GM12878 (cell line): ENCODE results near the gene TMC4. TPM values are rescaled to one million over a fixed set of nuclear protein-coding genes. Genes with fewer than 3 reads are reported as not detected.
A peak's percentile ranks its signal among the peaks of the same experiment; 100 is the strongest.

Experiments
- CBFB ChIP-seq: IDR thresholded peaks from 2 replicates; pipeline ENCODE4 v1.6.1; 2016; ENCODE audit warnings: antibody characterized with exemption, low read depth
- DPF2 ChIP-seq: fragments of 450-650 bp; IDR thresholded peaks from 2 replicates; pipeline ENCODE4 v1.6.1; 2017; ENCODE audit warnings: mild to moderate bottlenecking
- EED ChIP-seq: sonication (generic); IDR thresholded peaks from 2 replicates; pipeline ENCODE4 v1.6.1; 2016; ENCODE audit warnings: antibody characterized with exemption, low read depth
- FOXM1 ChIP-seq: IDR thresholded peaks from 2 replicates; pipeline ENCODE4 v1.6.1; 2012; ENCODE audit warnings: low read depth, mild to moderate bottlenecking, inconsistent platforms, low read length, moderate library complexity
- KDM1A ChIP-seq: fragments of 200-600 bp; sonication (generic); IDR thresholded peaks from 2 replicates; pipeline ENCODE4 v1.6.1; 2016; ENCODE audit warnings: borderline replicate concordance
- KLF5 ChIP-seq: fragments of 450-650 bp; IDR thresholded peaks from 2 replicates; pipeline ENCODE4 v1.6.1; 2014; ENCODE audit warnings: mild to moderate bottlenecking; ENCODE audit not compliant: partially characterized antibody
- LARP7 ChIP-seq: fragments of 450-650 bp; IDR thresholded peaks from 2 replicates; pipeline ENCODE4 v1.6.1; 2017; ENCODE audit warnings: mild to moderate bottlenecking
- NFXL1 ChIP-seq: fragments of 450-650 bp; IDR thresholded peaks from 2 replicates; pipeline ENCODE4 v1.6.1; 2017; ENCODE audit warnings: antibody characterized with exemption, mild to moderate bottlenecking, borderline replicate concordance
- NR2F1 ChIP-seq: fragments of 450-650 bp; conservative IDR thresholded peaks from 2 replicates; pipeline ENCODE4 v1.6.1; 2017; ENCODE audit warnings: mild to moderate bottlenecking
- POU2F2 ChIP-seq: IDR thresholded peaks from 3 replicates; pipeline ENCODE4 v1.6.1; 2011; ENCODE audit warnings: low read depth, mild to moderate bottlenecking, low read length, borderline replicate concordance
- RAD51 ChIP-seq: fragments of 450-650 bp; IDR thresholded peaks from 2 replicates; pipeline ENCODE4 v1.6.1; 2016; ENCODE audit warnings: moderate library complexity, mild to moderate bottlenecking, inconsistent platforms
- SPI1 ChIP-seq: IDR thresholded peaks from 2 replicates; pipeline ENCODE4 v1.6.1; 2011; ENCODE audit warnings: low read depth, mild to moderate bottlenecking, low read length, moderate library complexity, borderline replicate concordance; ENCODE audit not compliant: insufficient read depth
- SREBF2 ChIP-seq: IDR thresholded peaks from 2 replicates; pipeline ENCODE4 v1.6.1; 2012; ENCODE audit warnings: mild to moderate bottlenecking, low read length
- STAT1 ChIP-seq: fragments of 450-650 bp; conservative IDR thresholded peaks from 2 replicates; pipeline ENCODE4 v1.6.1; 2014; ENCODE audit warnings: antibody characterized with exemption, mild to moderate bottlenecking
- TAF1 ChIP-seq: IDR thresholded peaks from 2 replicates; pipeline ENCODE4 v1.6.1; 2011; ENCODE audit warnings: mild to moderate bottlenecking, low read depth, low read length, borderline replicate concordance
- TARDBP ChIP-seq: IDR thresholded peaks from 2 replicates; pipeline ENCODE4 v1.6.1; 2016; ENCODE audit warnings: borderline replicate concordance
- TCF3 ChIP-seq: IDR thresholded peaks from 2 replicates; pipeline ENCODE4 v1.6.1; 2012; ENCODE audit warnings: low read depth, mild to moderate bottlenecking, low read length, borderline replicate concordance; ENCODE audit not compliant: insufficient read depth
- USF1 ChIP-seq: IDR thresholded peaks from 2 replicates; pipeline ENCODE4 v1.6.1; 2011; ENCODE audit warnings: borderline replicate concordance, low read depth, mild to moderate bottlenecking, moderate library complexity, mixed read lengths, low read length; ENCODE audit not compliant: insufficient read depth; ENCODE audit errors: extremely low read length
- YY1 ChIP-seq: IDR thresholded peaks from 2 replicates; pipeline ENCODE4 v1.6.1; 2011; ENCODE audit warnings: low read depth, mild to moderate bottlenecking, low read length
- ZBTB11 ChIP-seq: fragments of 450-650 bp; formaldehyde crosslinking; IDR thresholded peaks from 2 replicates; pipeline ENCODE4 v1.5.0; 2022; ENCODE audit warnings: mild to moderate bottlenecking, missing genetic modification characterization
- ZNF217 ChIP-seq: fragments of 450-650 bp; IDR thresholded peaks from 2 replicates; pipeline ENCODE4 v1.6.1; 2017; ENCODE audit warnings: antibody characterized with exemption, mild to moderate bottlenecking
- ZNF592 ChIP-seq: fragments of 450-650 bp; IDR thresholded peaks from 2 replicates; pipeline ENCODE4 v1.6.1; 2017; ENCODE audit warnings: mild to moderate bottlenecking, moderate library complexity
- polyA plus RNA-seq, 11 experiments: library from polyadenylated mRNA; depleted of rRNA in 4 of 11; unstranded in 6 of 11; stranded (reverse) in 5 of 11; fragments of >200 nt; fragmentation: Nextera tagmentation in 4 of 11; fragmentation: Illumina TruSeq in 1 of 11; extraction: Ambion mirVana in 4 of 11; extraction: Trizol in 1 of 11; gene quantifications; 1 replicate in 1 of 11; 2 replicates in 10 of 11; pipeline versions ENCODE4 v1.2.1 to v1.2.3, GENCODE V29; 2011 to 2016; ENCODE audit warnings: inconsistent platforms in 2 of 11, missing spikeins in 2 of 11, low read depth in 1 of 11
- total RNA-seq, 4 experiments: library from RNA; depleted of rRNA in 3 of 4; stranded (reverse); fragments of >200 nt in 3 of 4; fragmentation: Illumina TruSeq in 1 of 4; extraction: Trizol in 1 of 4; gene quantifications; 2 replicates each; pipeline versions ENCODE4 v1.2.1 to v1.2.3, GENCODE V29; 2013 to 2021

TMC4 gene
- total and polyA plus RNA-seq, 10 of the 15 experiments (the other 5 are each of a cell fraction or from before 2014, with no cell fraction given): 0.33 to 0.83 (median 0.74) TPM; not detected in 7

GRCh38 chr19:54159352-54160181, 13.4 kb downstream of the TMC4 start, which contains the start of gene LENG1 (continued):
- TF ChIP-seq ZNF592 (no peak), SREBF2 (0 out of 2 replicates have a peak, but pooled peaks have one; percentile 53), TARDBP (no peak), RAD51 (no peak), NFXL1 (no peak), NR2F1 (no peak), ZNF217 (no peak), TAF1 (peak; percentile 65; the same call in 1 of the 2 replicates), KLF5 (peak; percentile 92), POU2F2 (peak; percentile 82), ZBTB11 (CRISPR knock-in tag) (0 out of 2 replicates have a peak, but pooled peaks have one; percentile 25), TCF3 (peak; percentile 48; the same call in 1 of the 2 replicates), STAT1 (no peak; the same call in 1 of the 2 replicates), KDM1A (no peak), SPI1 (no peak), DPF2 (peak; percentile 59), LARP7 (no peak), YY1 (peak; percentile 91), EED (no peak), FOXM1 (peak; percentile 64; the same call in 1 of the 2 replicates), CBFB (0 out of 2 replicates have a peak, but pooled peaks have one; percentile 15), USF1 (no peak)
